Tibial artery (tissue), 4 donors: ENCODE measurements around the gene MC1R.

Experiments
- DNase-seq, 2 donors: peaks; one replicate each; pipeline ENCODE4 v3.0.0-alpha.2; 2019
- H3K27ac ChIP-seq, 2 donors: fragments of 200-600 bp; sonication (generic) in 1 of 2; 1 replicate in 1 of 2; 2 replicates in 1 of 2; pipeline ENCODE4 v1.5.1; 2018 to 2019; ENCODE audit warnings: mild to moderate bottlenecking in 1 of 2
- H3K27me3 ChIP-seq, 2 donors: fragments of 200-600 bp; sonication (generic) in 1 of 2; one replicate each; pipeline versions ENCODE4 v1.5.1 to v1.6.0; 2016 to 2019
- H3K36me3 ChIP-seq, 3 donors: fragments of 200-600 bp; sonication (generic) in 2 of 3; one replicate each; pipeline ENCODE4 v1.5.1; 2016 to 2019; ENCODE audit warnings: mild to moderate bottlenecking in 2 of 3
- H3K4me1 ChIP-seq, 4 donors: fragments of 200-600 bp; sonication (generic) in 2 of 4; 1 replicate in 3 of 4; 2 replicates in 1 of 4; pipeline ENCODE4 v1.5.1; 2016 to 2019
- H3K4me3 ChIP-seq, 2 donors: fragments of 200-600 bp; sonication (generic) in 1 of 2; 1 replicate in 1 of 2; 2 replicates in 1 of 2; pipeline ENCODE4 v1.5.1; 2018 to 2019; ENCODE audit warnings: mild to moderate bottlenecking in 2 of 2
- H3K9me3 ChIP-seq, 3 donors: fragments of 200-600 bp; sonication (generic) in 1 of 3; one replicate each; pipeline ENCODE4 v1.5.1; 2016 to 2019
- intact Hi-C: fragments of 100-400 bp; cut with DNase I; formaldehyde crosslinking; loops from one replicate; pipeline ENCODE4 v1.15.0; 2023; ENCODE audit warnings: low total_unique reads
- TF ChIP-seq, protein P1 (sequence below), 2 experiments: fragments of 200-600 bp in 1 of 2; fragments of 450-650 bp in 1 of 2; IDR thresholded peaks; one replicate each; pipeline ENCODE4 v1.5.1; 2017 to 2019; ENCODE audit warnings: antibody characterized with exemption in 2 of 2, mild to moderate bottlenecking in 1 of 2, moderate library complexity in 1 of 2

MC1R gene

DNA sequence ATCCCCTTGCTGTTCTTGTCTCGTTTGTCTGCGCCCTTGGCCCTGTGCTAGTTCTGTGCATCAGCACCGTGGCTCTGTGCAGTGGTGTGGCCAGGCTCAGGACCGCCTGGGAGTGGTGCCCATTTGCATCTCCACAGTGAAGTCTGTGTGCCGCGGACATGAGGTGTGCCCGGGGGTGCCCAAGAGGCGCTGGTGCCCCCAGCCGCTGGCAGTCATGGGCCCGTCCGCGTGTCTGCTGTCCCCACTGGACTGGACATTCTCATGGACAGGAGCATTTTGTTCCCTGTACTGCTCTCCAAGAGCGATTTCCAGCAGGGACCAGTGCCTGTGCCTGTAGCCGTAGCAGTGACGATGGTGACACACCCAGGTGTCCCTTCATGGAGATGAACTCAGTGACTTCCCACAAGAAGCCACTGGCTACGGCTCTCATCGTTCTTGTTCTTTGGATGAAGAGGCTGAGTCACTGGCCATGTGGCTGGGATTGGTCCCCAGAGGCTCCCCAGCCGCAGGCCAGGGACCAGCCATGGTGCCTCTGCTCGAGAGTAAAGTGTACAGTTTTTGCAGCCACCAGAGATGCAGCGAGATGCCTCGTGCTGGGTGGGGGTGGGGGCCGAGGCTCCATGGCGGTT lies 13.0 kb upstream of the MC1R start:
- H3K4me3 ChIP-seq, result no peak overlapping the region
- peaks cover 0 to 6% (median 0%) of the 10 kb centered on the region in 4 donors for H3K4me1 ChIP-seq
- TF ChIP-seq, protein P1, sequence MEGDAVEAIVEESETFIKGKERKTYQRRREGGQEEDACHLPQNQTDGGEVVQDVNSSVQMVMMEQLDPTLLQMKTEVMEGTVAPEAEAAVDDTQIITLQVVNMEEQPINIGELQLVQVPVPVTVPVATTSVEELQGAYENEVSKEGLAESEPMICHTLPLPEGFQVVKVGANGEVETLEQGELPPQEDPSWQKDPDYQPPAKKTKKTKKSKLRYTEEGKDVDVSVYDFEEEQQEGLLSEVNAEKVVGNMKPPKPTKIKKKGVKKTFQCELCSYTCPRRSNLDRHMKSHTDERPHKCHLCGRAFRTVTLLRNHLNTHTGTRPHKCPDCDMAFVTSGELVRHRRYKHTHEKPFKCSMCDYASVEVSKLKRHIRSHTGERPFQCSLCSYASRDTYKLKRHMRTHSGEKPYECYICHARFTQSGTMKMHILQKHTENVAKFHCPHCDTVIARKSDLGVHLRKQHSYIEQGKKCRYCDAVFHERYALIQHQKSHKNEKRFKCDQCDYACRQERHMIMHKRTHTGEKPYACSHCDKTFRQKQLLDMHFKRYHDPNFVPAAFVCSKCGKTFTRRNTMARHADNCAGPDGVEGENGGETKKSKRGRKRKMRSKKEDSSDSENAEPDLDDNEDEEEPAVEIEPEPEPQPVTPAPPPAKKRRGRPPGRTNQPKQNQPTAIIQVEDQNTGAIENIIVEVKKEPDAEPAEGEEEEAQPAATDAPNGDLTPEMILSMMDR (IDR thresholded peaks at IDR 0.05), result no peak
- no peak overlapping the region for H3K27ac ChIP-seq
- H3K36me3 ChIP-seq, result peaks cover 51 to 86% (median 81%) of the 10 kb centered on the region in 3 donors
- no peak for DNase-seq
- intact Hi-C loops, result no loop called here
- H3K27me3 ChIP-seq, result no peaks in the 10 kb centered on the region
- H3K9me3 ChIP-seq, result no peaks in the 10 kb centered on the region

DNA sequence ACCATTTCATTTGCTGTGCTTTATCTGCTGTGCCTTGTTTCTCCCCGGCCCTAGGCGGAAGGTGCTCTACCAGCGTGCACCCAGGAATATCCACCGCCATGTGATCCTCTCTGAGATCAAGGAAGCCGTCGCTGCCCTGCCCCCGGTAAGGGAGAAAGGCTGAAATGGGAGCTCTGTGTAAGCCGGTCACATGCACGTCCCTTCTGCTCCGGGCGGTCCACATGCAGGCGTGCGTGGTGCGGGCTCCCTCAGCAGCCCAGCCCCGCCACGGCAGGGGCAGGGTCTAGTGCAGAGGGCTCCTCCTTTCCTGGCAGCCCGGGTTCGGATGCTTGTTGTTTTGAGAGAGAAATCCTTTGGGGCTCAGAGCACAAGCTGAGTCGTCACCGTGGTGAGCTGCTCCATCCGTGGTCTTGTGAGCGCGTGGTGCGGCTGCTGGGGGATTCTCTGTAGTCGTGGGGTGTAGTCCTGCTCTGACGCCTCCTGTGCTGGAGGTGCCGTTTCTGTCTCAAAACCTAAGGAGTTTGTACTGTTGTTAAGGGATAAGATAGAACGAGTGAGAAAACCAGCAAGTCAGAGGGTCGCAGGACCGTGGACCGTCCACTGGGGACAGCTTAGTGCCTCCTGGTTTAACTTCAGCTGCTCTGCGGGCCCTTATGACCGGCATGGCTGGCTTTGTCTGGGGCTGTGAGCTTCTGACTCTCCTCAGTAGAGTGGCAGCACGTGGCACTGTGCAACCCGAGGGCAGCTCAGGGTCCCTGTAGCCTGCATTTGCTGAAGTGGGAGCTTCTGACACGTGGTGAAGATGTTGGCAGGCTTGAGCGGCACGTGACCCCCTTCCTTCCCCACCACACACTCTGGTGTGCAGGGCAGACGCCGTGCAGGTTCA lies 12.3 kb upstream of the MC1R start:
- DNase-seq, result no peak

DNA sequence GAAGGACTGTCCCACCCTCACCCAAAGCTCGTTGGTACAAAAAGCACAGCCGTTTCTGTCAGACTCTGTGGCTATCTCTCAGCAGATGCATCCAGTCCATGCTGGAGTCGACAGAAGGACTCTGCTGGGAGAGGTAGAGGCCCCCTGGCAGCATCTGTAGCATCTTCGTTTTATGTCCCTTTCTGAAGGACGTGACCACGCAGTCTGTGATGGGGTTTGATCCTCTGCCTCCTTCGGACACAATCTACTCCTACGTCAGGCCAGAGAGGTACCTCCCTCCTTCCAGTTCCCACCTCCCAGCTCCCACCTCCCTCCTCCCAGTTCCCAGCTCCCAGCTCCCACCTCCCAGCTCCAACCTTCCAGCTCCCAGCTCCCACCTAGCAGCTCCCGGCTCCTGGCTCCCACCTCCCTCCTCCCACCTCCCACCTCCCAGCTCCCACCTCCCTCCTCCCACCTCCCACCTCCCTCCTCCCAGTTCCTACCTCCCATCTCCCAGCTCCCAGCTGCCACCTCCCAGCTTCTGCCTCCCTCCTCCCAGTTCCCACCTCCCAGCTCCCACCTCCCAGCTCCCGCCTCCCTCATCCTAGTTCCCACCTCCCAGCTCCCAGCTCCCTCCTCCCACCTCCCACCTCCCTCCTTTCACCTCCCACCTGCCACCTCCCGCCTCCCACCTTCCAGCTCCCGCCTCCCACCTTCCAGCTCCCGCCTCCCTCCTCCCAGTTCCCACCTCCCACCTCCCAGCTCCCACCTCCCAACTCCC lies 11.4 kb upstream of the MC1R start:
- Histone ChIP-seq H3K9me3 (no peaks in the 10 kb centered on the region), H3K36me3 (peaks cover 54 to 94% (median 90%) of the 10 kb centered on the region in 3 donors)
- intact Hi-C loops, result no loop called here

More for the DNA sequence above, 12.3 kb upstream of the MC1R start:
- Histone ChIP-seq H3K27ac (no peak overlapping the region), H3K4me1 (peaks cover 0 to 6% (median 0%) of the 10 kb centered on the region in 4 donors), H3K9me3 (no peaks in the 10 kb centered on the region), H3K36me3 (peaks cover 52 to 87% (median 82%) of the 10 kb centered on the region in 3 donors), H3K4me3 (no peak overlapping the region), H3K27me3 (no peaks in the 10 kb centered on the region)
- TF ChIP-seq, protein P1 (IDR thresholded peaks at IDR 0.05), result no peak
- intact Hi-C loops, result no loop called here

DNA sequence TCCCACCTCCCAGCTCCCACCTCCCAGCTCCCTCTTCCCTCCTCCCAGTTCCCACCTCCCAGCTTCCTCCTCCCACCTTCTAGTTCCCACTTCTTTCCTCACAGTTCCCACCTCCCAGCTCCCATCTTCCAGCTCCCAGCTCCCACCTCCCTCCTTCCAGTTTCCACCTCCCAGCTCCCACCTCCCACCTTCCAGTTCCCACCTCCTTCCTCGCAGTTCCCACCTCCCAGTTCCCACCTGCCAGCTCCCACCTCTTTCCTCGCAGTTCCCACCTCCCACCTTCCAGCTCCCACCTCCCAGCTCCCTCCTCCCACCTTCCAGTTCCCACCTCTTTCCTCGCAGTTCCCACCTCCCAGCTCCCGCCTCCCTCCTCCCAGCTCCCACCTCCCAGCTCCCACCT lies 10.4 kb upstream of the MC1R start:
- Histone ChIP-seq H3K36me3 (peaks cover 47 to 98% (median 85%) of the 10 kb centered on the region in 3 donors), H3K4me1 (peaks cover 0 to 6% (median 0%) of the 10 kb centered on the region in 4 donors), H3K27ac (no peak overlapping the region), H3K9me3 (no peaks in the 10 kb centered on the region), H3K4me3 (no peak overlapping the region), H3K27me3 (no peaks in the 10 kb centered on the region)
- intact Hi-C loops, result no loop called here
- TF ChIP-seq, protein P1 (IDR thresholded peaks at IDR 0.05), result no peak
- DNase-seq, result no peak

More for the DNA sequence above, 11.4 kb upstream of the MC1R start:
- TF ChIP-seq, protein P1 (IDR thresholded peaks at IDR 0.05), result no peak
- Histone ChIP-seq H3K4me1 (peaks cover 0 to 6% (median 0%) of the 10 kb centered on the region in 4 donors), H3K4me3 (no peak overlapping the region), H3K27me3 (no peaks in the 10 kb centered on the region), H3K27ac (no peak overlapping the region)
- no peak for DNase-seq
